ENCODE measurements around the gene KRT14. TPM values are rescaled to one million over a fixed set of nuclear protein-coding genes. Genes with fewer than 3 reads are reported as not detected.
"Not testable (repeated sequence)": the region's sequence is repeated elsewhere in the genome, so short reads cannot be mapped to it uniquely, and the experiment has no call there.

Gene KRT14
- total RNA-seq, 2 donors from 2014 or later = not detected

DNA sequence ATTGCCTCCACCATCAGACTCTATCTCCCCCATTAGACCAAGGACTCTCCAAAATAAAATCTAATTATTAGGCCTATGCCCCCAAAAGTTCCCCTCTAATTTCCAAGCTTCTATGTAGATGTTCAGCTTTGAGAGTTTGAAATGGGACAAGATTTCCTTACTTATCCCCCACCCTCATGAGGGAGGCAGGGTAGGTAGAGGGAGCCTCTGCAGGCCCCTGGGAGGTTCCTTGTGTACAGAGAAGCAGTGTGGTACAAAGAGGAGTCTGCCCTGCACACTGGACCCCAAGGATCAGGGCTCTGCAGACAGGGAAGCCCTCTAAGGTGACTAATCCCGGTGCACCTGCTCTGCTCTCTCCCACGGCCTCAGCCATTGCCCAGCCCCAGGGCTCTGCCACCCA, 35.2 kb upstream of the KRT14 start:
- DNase-seq = no peak
- TF ChIP-seq, protein P1, sequence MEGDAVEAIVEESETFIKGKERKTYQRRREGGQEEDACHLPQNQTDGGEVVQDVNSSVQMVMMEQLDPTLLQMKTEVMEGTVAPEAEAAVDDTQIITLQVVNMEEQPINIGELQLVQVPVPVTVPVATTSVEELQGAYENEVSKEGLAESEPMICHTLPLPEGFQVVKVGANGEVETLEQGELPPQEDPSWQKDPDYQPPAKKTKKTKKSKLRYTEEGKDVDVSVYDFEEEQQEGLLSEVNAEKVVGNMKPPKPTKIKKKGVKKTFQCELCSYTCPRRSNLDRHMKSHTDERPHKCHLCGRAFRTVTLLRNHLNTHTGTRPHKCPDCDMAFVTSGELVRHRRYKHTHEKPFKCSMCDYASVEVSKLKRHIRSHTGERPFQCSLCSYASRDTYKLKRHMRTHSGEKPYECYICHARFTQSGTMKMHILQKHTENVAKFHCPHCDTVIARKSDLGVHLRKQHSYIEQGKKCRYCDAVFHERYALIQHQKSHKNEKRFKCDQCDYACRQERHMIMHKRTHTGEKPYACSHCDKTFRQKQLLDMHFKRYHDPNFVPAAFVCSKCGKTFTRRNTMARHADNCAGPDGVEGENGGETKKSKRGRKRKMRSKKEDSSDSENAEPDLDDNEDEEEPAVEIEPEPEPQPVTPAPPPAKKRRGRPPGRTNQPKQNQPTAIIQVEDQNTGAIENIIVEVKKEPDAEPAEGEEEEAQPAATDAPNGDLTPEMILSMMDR (IDR thresholded peaks at IDR 0.05) = no peak
- Histone ChIP-seq H3K4me3 (no peak overlapping the region), H3K27me3 (no peaks in the 10 kb centered on the region), H3K4me1 (no peaks in the 10 kb centered on the region), H3K36me3 (no peaks in the 10 kb centered on the region), H3K9me3 (no peaks in the 10 kb centered on the region), H3K27ac (no peak overlapping the region), H3K9ac (ENCODE audit: low read depth in 2 of 2, low read length in 2 of 2) (no peak overlapping the region)
- intact Hi-C loops (cut with DNase I) = no loop called here

DNA sequence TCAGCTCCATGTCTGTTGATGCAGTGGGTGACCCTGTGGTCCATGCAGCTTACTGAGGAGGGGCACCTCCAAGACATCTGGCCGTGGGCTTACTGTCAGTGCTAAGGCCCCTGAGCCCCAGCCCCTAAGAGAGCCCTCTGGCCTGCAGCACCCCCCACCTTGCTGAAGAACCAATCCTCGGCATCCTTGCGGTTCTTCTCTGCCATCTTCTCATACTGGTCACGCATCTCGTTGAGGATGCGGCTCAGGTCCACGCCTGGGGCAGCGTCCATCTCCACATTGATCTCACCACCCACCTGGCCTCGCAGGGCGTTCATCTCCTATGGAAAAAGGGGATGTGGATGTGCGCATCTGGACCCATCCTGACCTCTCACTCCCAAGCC, 34.7 kb upstream of the KRT14 start:
- not testable (repeated sequence) for H3K27me3 ChIP-seq

DNA sequence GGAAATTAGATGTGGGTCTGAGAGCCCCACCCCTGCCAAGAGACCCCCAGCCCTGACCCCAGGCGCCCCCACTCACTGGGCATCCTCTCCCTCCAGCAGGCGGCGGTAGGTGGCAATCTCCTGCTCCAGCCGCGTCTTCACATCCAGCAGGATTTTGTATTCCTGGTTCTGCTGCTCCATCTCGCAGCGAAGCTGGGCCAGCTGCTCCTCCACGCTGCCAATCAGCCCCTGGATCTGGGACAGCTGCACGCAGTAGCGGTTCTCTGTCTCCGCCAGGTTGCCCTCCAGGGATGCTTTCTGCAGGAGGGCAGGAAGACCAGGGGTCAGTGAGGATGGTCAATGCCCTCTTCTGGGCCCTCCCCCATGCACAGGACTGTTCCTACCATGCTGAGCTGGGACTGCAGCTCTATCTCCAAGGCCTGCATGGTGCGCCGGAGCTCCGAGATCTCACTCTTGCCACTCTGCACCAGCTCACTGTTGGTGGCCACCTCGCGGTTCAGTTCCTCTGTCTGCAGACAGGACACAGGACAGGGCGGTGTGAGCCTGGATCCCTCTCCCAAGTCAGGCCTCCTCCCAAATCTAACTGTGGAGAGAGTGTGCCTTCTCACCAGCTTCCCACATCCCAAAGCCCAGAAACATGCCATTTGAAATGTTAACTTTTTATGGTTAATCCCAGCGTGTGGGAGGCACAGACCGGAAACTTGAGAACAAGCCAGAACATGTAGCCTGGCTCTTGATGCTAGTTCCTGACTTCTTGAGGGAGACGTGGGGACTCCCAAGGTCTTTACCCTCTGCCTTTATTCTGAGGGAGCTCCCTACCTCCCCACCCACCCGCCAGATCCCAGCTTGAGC, 34.1 kb upstream of the KRT14 start:
- TF ChIP-seq, protein P1 (IDR thresholded peaks at IDR 0.05) = no peak
- no peak overlapping the region for H3K27ac ChIP-seq
- intact Hi-C loops (cut with DNase I) = no loop called here
- no peaks in the 10 kb centered on the region for H3K4me1 ChIP-seq
- no peaks in the 10 kb centered on the region for H3K9me3 ChIP-seq
- H3K4me3 ChIP-seq = no peak overlapping the region
- DNase-seq = no peak
- H3K9ac ChIP-seq (ENCODE audit: low read depth in 2 of 2, low read length in 2 of 2) = no peak overlapping the region
- H3K36me3 ChIP-seq = no peaks in the 10 kb centered on the region
- no peaks in the 10 kb centered on the region for H3K27me3 ChIP-seq

More for the DNA sequence above, 34.7 kb upstream of the KRT14 start:
- H3K27ac ChIP-seq; H3K9me3 ChIP-seq; H3K4me1 ChIP-seq; DNase-seq; intact Hi-C loops (cut with DNase I); H3K4me3 ChIP-seq; H3K9ac ChIP-seq (ENCODE audit: low read depth in 2 of 2, low read length in 2 of 2); H3K36me3 ChIP-seq: not testable (repeated sequence)

DNA sequence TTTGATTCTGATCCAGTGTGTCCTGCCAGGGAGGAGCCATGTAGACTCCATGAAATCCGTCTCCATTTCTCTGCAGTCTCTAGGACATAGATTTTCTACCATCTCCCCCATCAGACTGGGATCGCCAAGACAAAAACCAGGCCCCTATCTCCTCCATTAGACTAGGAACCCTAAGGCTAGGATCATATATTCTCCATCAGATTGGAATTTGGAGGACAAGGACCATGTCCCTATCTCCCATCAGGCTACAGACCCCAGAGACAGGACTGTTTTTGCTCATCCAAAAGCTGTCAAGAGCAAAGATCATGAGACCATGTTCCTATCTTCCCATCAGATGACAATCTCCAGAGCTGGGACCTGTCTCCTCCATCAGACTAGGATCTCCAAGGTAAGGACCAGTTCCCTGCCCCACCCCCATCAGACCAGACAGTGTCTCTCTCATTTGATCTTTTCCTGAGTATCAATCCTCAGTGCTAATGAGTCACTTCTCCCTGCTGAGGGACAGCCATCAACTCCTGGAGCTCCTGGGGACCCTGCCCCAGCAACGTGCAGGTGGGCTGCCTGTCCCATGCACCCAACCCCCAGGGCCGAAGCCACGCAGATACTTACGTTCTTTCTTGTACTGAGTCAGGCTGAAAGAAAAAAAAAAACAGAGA, 33.4 kb upstream of the KRT14 start:
- DNase-seq; H3K9ac ChIP-seq (ENCODE audit: low read depth in 2 of 2, low read length in 2 of 2); intact Hi-C loops (cut with DNase I): not testable (repeated sequence)

DNA sequence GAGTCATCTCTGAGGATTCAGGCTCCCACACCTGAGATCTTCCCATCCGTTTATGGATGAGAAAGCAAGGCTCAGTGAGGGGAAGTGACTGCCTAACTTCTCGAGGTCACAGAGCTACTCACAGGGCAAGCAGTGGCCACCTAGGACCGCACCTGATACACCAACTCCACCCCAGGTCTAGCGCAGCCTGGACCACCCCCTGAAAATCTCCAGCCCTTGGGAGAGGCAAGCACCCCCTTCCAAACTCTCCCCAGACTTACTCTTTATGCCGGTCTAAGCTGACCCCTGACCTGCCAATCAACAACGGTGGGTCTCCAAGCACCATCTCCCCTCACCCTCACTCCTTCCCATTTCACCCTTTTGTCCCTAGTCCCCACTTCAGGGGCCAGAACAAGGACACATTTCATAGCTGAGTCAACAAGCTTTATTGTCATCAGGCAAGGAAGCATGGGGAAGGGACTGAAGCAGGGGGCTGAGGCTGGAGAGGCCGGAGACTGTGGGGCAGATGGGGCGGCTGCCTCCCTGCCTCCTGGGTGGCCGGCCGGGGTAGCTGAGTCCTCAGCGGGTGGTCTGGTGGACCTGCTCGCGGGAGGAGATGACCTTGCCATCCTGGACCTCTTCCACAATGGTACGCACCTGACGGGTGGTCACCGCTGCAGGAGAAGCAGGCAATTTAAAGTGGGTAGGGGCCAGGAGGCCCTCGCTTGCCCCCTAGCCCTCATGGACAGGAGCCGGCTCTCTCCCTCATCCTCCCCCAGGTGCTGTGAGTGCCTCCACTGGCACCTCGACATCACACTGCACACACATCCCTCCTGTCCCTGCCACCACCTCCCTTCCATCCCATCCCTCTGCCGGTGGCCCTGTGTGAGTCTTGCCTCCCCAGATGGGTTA, 32.6 kb upstream of the KRT14 start:
- Histone ChIP-seq H3K4me1 (no peaks in the 10 kb centered on the region), H3K36me3 (no peaks in the 10 kb centered on the region), H3K9me3 (no peaks in the 10 kb centered on the region), H3K4me3 (no peak overlapping the region), H3K27me3 (no peaks in the 10 kb centered on the region), H3K9ac (ENCODE audit: low read depth in 2 of 2, low read length in 2 of 2) (no peak overlapping the region), H3K27ac (no peak overlapping the region)
- no peak for DNase-seq
- intact Hi-C loops (cut with DNase I) = no loop called here
- TF ChIP-seq, protein P1 (IDR thresholded peaks at IDR 0.05) = no peak

More for the DNA sequence above, 33.4 kb upstream of the KRT14 start:
- not testable (repeated sequence) for H3K9me3 ChIP-seq, H3K27me3 ChIP-seq, H3K36me3 ChIP-seq, H3K4me1 ChIP-seq, H3K4me3 ChIP-seq, H3K27ac ChIP-seq

DNA sequence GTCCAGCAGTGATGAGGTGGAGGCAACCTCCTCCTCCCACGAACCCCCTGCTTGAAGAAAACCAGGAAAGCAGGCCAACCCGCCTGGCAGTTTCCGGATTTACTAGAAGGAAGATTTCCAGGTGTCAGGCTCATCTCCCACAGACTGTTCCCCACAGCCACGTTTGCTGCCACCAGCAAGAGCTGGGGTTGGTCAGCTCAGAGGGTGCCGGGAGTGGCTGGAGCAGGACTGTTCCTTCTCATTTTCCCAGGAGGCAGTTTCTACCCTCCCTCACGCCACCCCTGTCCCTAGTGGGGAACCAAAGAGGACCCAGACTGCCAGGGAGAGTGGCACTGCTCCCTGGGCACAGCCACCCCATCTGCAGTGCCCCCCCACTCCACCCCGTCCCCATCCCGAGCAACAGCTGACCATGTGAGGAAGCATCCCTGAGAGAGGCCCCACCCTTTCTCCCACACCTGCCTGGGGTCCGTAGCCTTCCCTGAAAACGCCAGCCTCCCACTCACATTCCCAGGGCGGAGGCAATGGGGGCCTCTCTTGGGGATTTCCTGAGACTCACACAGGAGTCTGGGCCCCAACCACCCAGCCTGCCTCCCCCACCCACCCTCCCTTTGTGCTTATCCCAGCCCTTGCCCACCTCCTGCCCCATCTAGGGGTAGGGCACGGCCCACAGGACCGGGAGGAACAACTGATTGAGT, 31.8 kb upstream of the KRT14 start:
- no peaks in the 10 kb centered on the region for H3K36me3 ChIP-seq
- H3K27ac ChIP-seq = no peak overlapping the region
- no peaks in the 10 kb centered on the region for H3K27me3 ChIP-seq
- TF ChIP-seq, protein P1 (IDR thresholded peaks at IDR 0.05) = no peak
- no peak overlapping the region for H3K9ac ChIP-seq (ENCODE audit: low read depth in 2 of 2, low read length in 2 of 2)
- H3K4me1 ChIP-seq = no peaks in the 10 kb centered on the region
- no peak overlapping the region for H3K4me3 ChIP-seq
- intact Hi-C loops (cut with DNase I) = no loop called here
- H3K9me3 ChIP-seq = no peaks in the 10 kb centered on the region
- no peak for DNase-seq

All from colonic mucosa (tissue), 4 donors.